ENCODE results near the gene RNF223. TPM values are rescaled to one million over a fixed set of nuclear protein-coding genes. Genes with fewer than 3 reads are reported as not detected.

RNF223 gene
- total and polyA plus RNA-seq, 7 donors: not detected

- Histone ChIP-seq H3K27me3 (ENCODE audit: insufficient read depth in 3 of 3, low read length in 2 of 3) (peaks cover 0 to 88% (median 43%) of the 10 kb centered on the region in 3 donors), H3K4me1 (peaks cover 3% of the 10 kb centered on the region), H3K27ac (no peak overlapping the region), H3K4me3 (no peak overlapping the region), H3K9me3 (no peaks in the 10 kb centered on the region), H3K36me3 (ENCODE audit: insufficient read depth in 1 of 2, low read depth in 1 of 2) (no peaks in the 10 kb centered on the region)
- no peak for ATAC-seq
- WGBS, 3 donors: 62 to 64% (median 63%) methylated on average over 19 to 20 of the region's 20 CpGs
- no peak for TF ChIP-seq CTCF (IDR thresholded peaks at IDR 0.05)
- intact Hi-C loops (cut with DNase I): no loop called here
- DNase-seq: no peak
Observed at GRCh38 chr1:1065265-1065939, 8.7 kb downstream of the RNF223 start.

- TF ChIP-seq CTCF (IDR thresholded peaks at IDR 0.05): peak; percentile 86
- intact Hi-C loops (cut with DNase I): loop anchor here (1.0 to 2.0 kb wide), 3 partner anchors 31 to 80 kb away; no protein-coding TSS in a partner anchor
- DNase-seq (peak; percentile 52 to 77), ATAC-seq (peak; percentile 63 to 78 (median 68))
- H3K27ac ChIP-seq: no peak overlapping the region
- 8 to 13% (median 11%) methylated on average over 45 to 50 of the region's 50 CpGs for WGBS, 3 donors
- H3K9me3 ChIP-seq: no peaks in the 10 kb centered on the region
- H3K4me1 ChIP-seq: peaks cover 1% of the 10 kb centered on the region
- peaks cover 0 to 87% (median 44%) of the 10 kb centered on the region in 3 donors for H3K27me3 ChIP-seq (ENCODE audit: insufficient read depth in 3 of 3, low read length in 2 of 3)
- peak overlapping the region; percentile 18 for H3K4me3 ChIP-seq
- no peaks in the 10 kb centered on the region for H3K36me3 ChIP-seq (ENCODE audit: insufficient read depth in 1 of 2, low read depth in 1 of 2)
Observed at GRCh38 chr1:1063945-1064831, 9.9 kb downstream of the RNF223 start.

GRCh38 chr1:1063261-1063944 is 10.7 kb downstream of the RNF223 start:
- ATAC-seq (peak in 1 of 4 donors; percentile 4), DNase-seq (no peak)
- intact Hi-C loops (cut with DNase I): loop anchor here (1.0 to 2.0 kb wide), 3 partner anchors 31 to 79 kb away; no protein-coding TSS in a partner anchor
- 64 to 67% (median 66%) methylated on average over 19 to 24 of the region's 24 CpGs for WGBS, 3 donors
- Histone ChIP-seq H3K4me1 (no peaks in the 10 kb centered on the region), H3K36me3 (ENCODE audit: insufficient read depth in 1 of 2, low read depth in 1 of 2) (no peaks in the 10 kb centered on the region), H3K27me3 (ENCODE audit: insufficient read depth in 3 of 3, low read length in 2 of 3) (peaks cover 0 to 88% (median 45%) of the 10 kb centered on the region in 3 donors), H3K27ac (no peak overlapping the region), H3K4me3 (no peak overlapping the region), H3K9me3 (no peaks in the 10 kb centered on the region)
- TF ChIP-seq CTCF (IDR thresholded peaks at IDR 0.05): no peak

GRCh38 chr1:1062348-1063163 is 11.6 kb downstream of the RNF223 start:
- Histone ChIP-seq H3K4me3 (no peak overlapping the region), H3K36me3 (ENCODE audit: insufficient read depth in 1 of 2, low read depth in 1 of 2) (no peaks in the 10 kb centered on the region), H3K27ac (no peak overlapping the region), H3K27me3 (ENCODE audit: insufficient read depth in 3 of 3, low read length in 2 of 3) (peaks cover 0 to 88% (median 38%) of the 10 kb centered on the region in 3 donors), H3K9me3 (no peaks in the 10 kb centered on the region), H3K4me1 (no peaks in the 10 kb centered on the region)
- intact Hi-C loops (cut with DNase I): loop anchor here (1.0 to 2.0 kb wide), 3 partner anchors 30 to 78 kb away; no protein-coding TSS in a partner anchor
- WGBS, 3 donors: 28 to 33% (median 32%) methylated on average over 24 to 29 of the region's 29 CpGs
- ATAC-seq (no peak), DNase-seq (no peak)
- TF ChIP-seq CTCF (IDR thresholded peaks at IDR 0.05): no peak
